Gastroesophageal sphincter (tissue), 4 donors: ENCODE measurements around the gene CKAP4. TPM values are rescaled to one million over a fixed set of nuclear protein-coding genes. Genes with fewer than 3 reads are reported as not detected.

Source experiments
- ATAC-seq: fragments of 150-250 bp; one replicate; pipeline ENCODE4 v1.9.1; 2016; ENCODE audit warnings: mild to moderate bottlenecking, moderate library complexity
- H3K27ac ChIP-seq, 4 donors: fragments of 200-600 bp; sonication (generic) in 3 of 4; 1 replicate in 3 of 4; 2 replicates in 1 of 4; pipeline ENCODE4 v1.5.1; 2016 to 2019
- H3K27me3 ChIP-seq: fragments of 200-600 bp; sonication (generic); one replicate; pipeline ENCODE4 v1.5.1; 2019
- H3K36me3 ChIP-seq, 2 donors: fragments of 200-600 bp; sonication (generic); one replicate each; pipeline ENCODE4 v1.5.1; 2019; ENCODE audit warnings: control low read depth in 1 of 2
- H3K4me1 ChIP-seq, 3 donors: fragments of 200-600 bp; sonication (generic); 1 replicate in 2 of 3; 2 replicates in 1 of 3; pipeline ENCODE4 v1.5.1; 2016 to 2019; ENCODE audit warnings: control low read depth in 2 of 3
- H3K4me3 ChIP-seq, 2 donors: fragments of 200-600 bp; sonication (generic); one replicate each; pipeline ENCODE4 v1.5.1; 2019; ENCODE audit warnings: mild to moderate bottlenecking in 1 of 2, moderate library complexity in 1 of 2
- H3K9me3 ChIP-seq, 3 donors: fragments of 200-600 bp; sonication (generic); one replicate each; pipeline ENCODE4 v1.5.1; 2017 to 2019; ENCODE audit warnings: control low read depth in 2 of 3
- EP300 ChIP-seq: sonication (generic); formaldehyde crosslinking; IDR thresholded peaks from one replicate; pipeline ENCODE4 v1.6.1; 2017; ENCODE audit warnings: antibody characterized with exemption, mild to moderate bottlenecking
- POLR2A ChIP-seq, 2 donors: fragments of 450-650 bp; IDR thresholded peaks; one replicate each; pipeline ENCODE4 v1.6.1; 2017; ENCODE audit warnings: antibody characterized with exemption in 2 of 2, mild to moderate bottlenecking in 2 of 2, moderate library complexity in 1 of 2
- POLR2AphosphoS5 ChIP-seq: sonication (generic); formaldehyde crosslinking; IDR thresholded peaks from one replicate; pipeline ENCODE4 v1.6.1; 2017; ENCODE audit warnings: antibody characterized with exemption
- WGBS, 2 donors: methylation state at CpG; one replicate each; pipeline ENCODE4 v1.1.5; 2018; ENCODE audit warnings: low coverage in 1 of 2; 5-methylcytosine and 5-hydroxymethylcytosine counted together
- total RNA-seq, 4 donors: library from RNA; depleted of rRNA; stranded (reverse); fragments of >200 nt; gene quantifications; one replicate each; pipeline ENCODE4 v1.1.0, GENCODE V29; 2016
- TF ChIP-seq, protein P1 (sequence below), 4 experiments: fragments of 200-600 bp in 2 of 4; fragments of 450-650 bp in 2 of 4; sonication (generic) in 1 of 4; IDR thresholded peaks; one replicate each; pipeline ENCODE4 v1.5.1; 2017 to 2019; ENCODE audit warnings: antibody characterized with exemption in 4 of 4, mild to moderate bottlenecking in 2 of 4, moderate library complexity in 2 of 4

The CKAP4 gene
- total RNA-seq, 4 donors from 2014 or later: 36.3 to 55.4 (median 42.9) TPM

DNA sequence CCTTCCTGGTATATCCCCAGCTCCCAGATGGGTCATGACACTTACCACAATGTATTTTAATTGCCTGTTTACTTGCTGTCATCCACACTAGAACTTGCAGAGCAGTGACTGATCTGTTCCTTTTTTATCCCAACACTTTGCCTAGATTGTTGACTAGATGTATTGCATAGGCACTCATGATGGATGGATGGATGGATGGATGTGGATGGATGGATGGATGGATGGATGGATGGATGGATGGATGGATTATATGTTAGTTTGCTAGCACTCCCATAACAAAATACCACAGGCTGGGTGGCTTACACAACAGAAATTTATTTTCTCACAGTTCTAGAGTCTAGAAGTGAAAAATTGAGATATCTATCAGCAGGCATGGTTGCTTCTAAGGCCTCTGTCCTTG, 8.7 kb upstream of the CKAP4 start:
- ATAC-seq: no peak
- Histone ChIP-seq H3K4me1 (no peaks in the 10 kb centered on the region), H3K27ac (no peak overlapping the region), H3K27me3 (no peaks in the 10 kb centered on the region), H3K9me3 (no peaks in the 10 kb centered on the region), H3K36me3 (no peaks in the 10 kb centered on the region), H3K4me3 (no peak overlapping the region)
- TF ChIP-seq POLR2A (IDR thresholded peaks at IDR 0.05) (no peak), EP300 (no peak), POLR2AphosphoS5 (no peak)
- TF ChIP-seq, protein P1, sequence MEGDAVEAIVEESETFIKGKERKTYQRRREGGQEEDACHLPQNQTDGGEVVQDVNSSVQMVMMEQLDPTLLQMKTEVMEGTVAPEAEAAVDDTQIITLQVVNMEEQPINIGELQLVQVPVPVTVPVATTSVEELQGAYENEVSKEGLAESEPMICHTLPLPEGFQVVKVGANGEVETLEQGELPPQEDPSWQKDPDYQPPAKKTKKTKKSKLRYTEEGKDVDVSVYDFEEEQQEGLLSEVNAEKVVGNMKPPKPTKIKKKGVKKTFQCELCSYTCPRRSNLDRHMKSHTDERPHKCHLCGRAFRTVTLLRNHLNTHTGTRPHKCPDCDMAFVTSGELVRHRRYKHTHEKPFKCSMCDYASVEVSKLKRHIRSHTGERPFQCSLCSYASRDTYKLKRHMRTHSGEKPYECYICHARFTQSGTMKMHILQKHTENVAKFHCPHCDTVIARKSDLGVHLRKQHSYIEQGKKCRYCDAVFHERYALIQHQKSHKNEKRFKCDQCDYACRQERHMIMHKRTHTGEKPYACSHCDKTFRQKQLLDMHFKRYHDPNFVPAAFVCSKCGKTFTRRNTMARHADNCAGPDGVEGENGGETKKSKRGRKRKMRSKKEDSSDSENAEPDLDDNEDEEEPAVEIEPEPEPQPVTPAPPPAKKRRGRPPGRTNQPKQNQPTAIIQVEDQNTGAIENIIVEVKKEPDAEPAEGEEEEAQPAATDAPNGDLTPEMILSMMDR (IDR thresholded peaks at IDR 0.05): no peak

- no peak for ATAC-seq
- no peaks in the 10 kb centered on the region for H3K9me3 ChIP-seq
- H3K27me3 ChIP-seq: no peaks in the 10 kb centered on the region
- whole genome bisulfite sequencing, 2 donors: 49 to 85% methylated on average over 5 of the region's 5 CpGs
- no peak overlapping the region for H3K4me3 ChIP-seq
- TF ChIP-seq, protein P1 (IDR thresholded peaks at IDR 0.05): no peak
- TF ChIP-seq POLR2A (IDR thresholded peaks at IDR 0.05) (no peak), POLR2AphosphoS5 (no peak), EP300 (no peak)
- H3K27ac ChIP-seq: no peak overlapping the region
- H3K4me1 ChIP-seq: no peaks in the 10 kb centered on the region
- no peaks in the 10 kb centered on the region for H3K36me3 ChIP-seq
Observed at GRCh38 chr12:106255952-106256351, 8.1 kb upstream of the CKAP4 start.

GRCh38 chr12:106255493-106255892, 7.7 kb upstream of the CKAP4 start:
- no peaks in the 10 kb centered on the region for H3K9me3 ChIP-seq
- H3K27me3 ChIP-seq: no peaks in the 10 kb centered on the region
- WGBS, 2 donors: 86 to 100% methylated on average over 3 of the region's 3 CpGs
- TF ChIP-seq POLR2A (IDR thresholded peaks at IDR 0.05) (no peak), POLR2AphosphoS5 (no peak), EP300 (no peak)
- TF ChIP-seq, protein P1 (IDR thresholded peaks at IDR 0.05): no peak
- H3K27ac ChIP-seq: no peak overlapping the region
- no peaks in the 10 kb centered on the region for H3K36me3 ChIP-seq
- no peaks in the 10 kb centered on the region for H3K4me1 ChIP-seq
- no peak for ATAC-seq
- no peak overlapping the region for H3K4me3 ChIP-seq

DNA sequence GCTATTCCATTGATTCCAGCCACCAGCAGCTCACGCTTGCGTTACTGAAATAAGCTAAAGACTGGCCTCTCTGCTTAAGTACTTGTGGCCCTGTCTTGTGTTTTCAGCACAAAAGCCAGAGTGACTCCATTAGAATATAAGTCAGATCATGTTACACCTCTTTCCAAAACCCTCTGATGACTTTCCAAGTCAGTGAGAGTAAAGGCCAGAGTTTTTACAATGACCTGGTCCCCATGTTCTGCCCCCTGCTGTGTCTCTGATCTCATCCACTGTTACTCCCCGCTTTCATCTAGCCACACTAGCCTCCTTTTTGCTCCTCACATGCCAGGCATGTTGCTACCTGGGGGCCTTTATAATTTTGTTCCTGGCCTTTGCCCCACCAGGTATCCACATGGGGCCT, 6.9 kb upstream of the CKAP4 start:
- Histone ChIP-seq H3K27me3 (no peaks in the 10 kb centered on the region), H3K9me3 (no peaks in the 10 kb centered on the region), H3K36me3 (no peaks in the 10 kb centered on the region), H3K27ac (no peak overlapping the region), H3K4me1 (no peaks in the 10 kb centered on the region), H3K4me3 (no peak overlapping the region)
- TF ChIP-seq POLR2A (IDR thresholded peaks at IDR 0.05) (no peak), POLR2AphosphoS5 (no peak), EP300 (no peak)
- TF ChIP-seq, protein P1 (IDR thresholded peaks at IDR 0.05): no peak
- no peak for ATAC-seq
- WGBS, 2 donors: 75 to 85% methylated on average over 3 of the region's 3 CpGs

DNA sequence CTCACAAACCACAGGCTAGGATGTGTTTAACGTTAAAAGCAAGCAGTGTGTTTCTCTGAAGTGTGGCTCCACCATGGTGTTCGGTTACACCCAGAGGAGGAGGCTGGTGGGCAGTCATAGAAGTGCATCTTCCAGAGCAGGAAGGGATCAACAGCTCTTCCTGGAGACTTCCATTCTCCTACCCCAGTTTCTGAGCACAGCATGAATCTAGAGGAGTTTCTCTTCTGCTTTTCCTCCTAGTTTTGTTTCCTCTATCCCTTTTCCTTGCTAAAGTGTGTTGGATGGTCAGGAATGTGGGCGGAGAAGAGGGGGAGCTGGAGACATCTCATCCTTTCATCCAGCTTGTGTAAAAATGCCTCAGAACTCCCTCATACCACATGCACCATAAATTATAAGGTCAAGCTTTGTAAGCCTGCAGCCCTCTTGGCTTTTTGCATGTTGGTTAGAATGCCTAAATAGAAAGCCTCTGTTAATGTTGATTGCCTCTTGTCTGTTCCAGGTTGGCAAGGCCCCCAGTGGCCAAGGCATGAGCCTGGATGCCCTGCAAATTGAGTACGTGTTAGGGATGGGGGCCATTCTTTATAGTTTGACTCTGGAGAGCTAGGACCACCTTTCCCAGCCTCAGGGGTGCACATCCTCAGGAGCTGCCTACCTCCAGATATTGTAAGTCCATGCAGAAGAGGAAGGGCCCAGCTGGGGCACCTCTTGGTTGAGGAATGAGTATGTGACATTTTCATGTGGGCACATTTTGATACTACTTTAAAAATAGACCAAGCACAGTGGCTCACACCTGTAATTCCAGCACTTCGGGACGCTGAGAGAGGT, 4.0 kb upstream of the CKAP4 start:
- 48 to 64% methylated on average over 2 to 6 of the region's 6 CpGs for WGBS, 2 donors
- H3K27me3 ChIP-seq: no peaks in the 10 kb centered on the region
- H3K4me3 ChIP-seq: no peak overlapping the region
- H3K27ac ChIP-seq: no peak overlapping the region
- H3K4me1 ChIP-seq: peaks cover 0 to 11% (median 0%) of the 10 kb centered on the region in 3 donors
- no peaks in the 10 kb centered on the region for H3K36me3 ChIP-seq
- H3K9me3 ChIP-seq: no peaks in the 10 kb centered on the region
- TF ChIP-seq, protein P1 (IDR thresholded peaks at IDR 0.05): no peak
- no peak for TF ChIP-seq POLR2AphosphoS5
- ATAC-seq: no peak
